ENCODE results near the gene MYO5C. TPM values are rescaled to one million over a fixed set of nuclear protein-coding genes. Genes with fewer than 3 reads are reported as not detected.

MYO5C gene
- total and polyA plus RNA-seq, 2 of the 8 experiments (the other 6 are each of a cell fraction or from before 2014, with no cell fraction given) = 8.2 to 26.7 TPM

DNA sequence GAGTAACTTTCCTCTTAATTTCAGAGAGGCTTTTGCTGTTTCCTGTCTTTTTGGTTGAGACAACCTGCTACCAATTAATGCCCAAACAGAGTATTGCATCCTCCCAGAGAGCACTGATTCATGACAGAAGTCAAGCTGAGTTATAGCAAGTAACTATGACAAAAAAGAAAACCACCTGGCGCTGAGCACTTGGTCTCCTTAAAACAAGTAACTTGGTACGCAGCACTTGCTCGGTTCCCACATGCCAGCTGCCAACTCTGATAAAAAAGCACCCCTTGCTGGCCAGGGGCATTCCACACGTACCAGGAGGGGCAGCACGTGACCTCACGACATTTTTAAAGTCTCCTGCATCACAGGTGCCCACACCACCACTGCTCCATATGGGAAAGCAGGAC is 13.5 kb upstream of the MYO5C start (continued):
- TF ChIP-seq, protein P1, sequence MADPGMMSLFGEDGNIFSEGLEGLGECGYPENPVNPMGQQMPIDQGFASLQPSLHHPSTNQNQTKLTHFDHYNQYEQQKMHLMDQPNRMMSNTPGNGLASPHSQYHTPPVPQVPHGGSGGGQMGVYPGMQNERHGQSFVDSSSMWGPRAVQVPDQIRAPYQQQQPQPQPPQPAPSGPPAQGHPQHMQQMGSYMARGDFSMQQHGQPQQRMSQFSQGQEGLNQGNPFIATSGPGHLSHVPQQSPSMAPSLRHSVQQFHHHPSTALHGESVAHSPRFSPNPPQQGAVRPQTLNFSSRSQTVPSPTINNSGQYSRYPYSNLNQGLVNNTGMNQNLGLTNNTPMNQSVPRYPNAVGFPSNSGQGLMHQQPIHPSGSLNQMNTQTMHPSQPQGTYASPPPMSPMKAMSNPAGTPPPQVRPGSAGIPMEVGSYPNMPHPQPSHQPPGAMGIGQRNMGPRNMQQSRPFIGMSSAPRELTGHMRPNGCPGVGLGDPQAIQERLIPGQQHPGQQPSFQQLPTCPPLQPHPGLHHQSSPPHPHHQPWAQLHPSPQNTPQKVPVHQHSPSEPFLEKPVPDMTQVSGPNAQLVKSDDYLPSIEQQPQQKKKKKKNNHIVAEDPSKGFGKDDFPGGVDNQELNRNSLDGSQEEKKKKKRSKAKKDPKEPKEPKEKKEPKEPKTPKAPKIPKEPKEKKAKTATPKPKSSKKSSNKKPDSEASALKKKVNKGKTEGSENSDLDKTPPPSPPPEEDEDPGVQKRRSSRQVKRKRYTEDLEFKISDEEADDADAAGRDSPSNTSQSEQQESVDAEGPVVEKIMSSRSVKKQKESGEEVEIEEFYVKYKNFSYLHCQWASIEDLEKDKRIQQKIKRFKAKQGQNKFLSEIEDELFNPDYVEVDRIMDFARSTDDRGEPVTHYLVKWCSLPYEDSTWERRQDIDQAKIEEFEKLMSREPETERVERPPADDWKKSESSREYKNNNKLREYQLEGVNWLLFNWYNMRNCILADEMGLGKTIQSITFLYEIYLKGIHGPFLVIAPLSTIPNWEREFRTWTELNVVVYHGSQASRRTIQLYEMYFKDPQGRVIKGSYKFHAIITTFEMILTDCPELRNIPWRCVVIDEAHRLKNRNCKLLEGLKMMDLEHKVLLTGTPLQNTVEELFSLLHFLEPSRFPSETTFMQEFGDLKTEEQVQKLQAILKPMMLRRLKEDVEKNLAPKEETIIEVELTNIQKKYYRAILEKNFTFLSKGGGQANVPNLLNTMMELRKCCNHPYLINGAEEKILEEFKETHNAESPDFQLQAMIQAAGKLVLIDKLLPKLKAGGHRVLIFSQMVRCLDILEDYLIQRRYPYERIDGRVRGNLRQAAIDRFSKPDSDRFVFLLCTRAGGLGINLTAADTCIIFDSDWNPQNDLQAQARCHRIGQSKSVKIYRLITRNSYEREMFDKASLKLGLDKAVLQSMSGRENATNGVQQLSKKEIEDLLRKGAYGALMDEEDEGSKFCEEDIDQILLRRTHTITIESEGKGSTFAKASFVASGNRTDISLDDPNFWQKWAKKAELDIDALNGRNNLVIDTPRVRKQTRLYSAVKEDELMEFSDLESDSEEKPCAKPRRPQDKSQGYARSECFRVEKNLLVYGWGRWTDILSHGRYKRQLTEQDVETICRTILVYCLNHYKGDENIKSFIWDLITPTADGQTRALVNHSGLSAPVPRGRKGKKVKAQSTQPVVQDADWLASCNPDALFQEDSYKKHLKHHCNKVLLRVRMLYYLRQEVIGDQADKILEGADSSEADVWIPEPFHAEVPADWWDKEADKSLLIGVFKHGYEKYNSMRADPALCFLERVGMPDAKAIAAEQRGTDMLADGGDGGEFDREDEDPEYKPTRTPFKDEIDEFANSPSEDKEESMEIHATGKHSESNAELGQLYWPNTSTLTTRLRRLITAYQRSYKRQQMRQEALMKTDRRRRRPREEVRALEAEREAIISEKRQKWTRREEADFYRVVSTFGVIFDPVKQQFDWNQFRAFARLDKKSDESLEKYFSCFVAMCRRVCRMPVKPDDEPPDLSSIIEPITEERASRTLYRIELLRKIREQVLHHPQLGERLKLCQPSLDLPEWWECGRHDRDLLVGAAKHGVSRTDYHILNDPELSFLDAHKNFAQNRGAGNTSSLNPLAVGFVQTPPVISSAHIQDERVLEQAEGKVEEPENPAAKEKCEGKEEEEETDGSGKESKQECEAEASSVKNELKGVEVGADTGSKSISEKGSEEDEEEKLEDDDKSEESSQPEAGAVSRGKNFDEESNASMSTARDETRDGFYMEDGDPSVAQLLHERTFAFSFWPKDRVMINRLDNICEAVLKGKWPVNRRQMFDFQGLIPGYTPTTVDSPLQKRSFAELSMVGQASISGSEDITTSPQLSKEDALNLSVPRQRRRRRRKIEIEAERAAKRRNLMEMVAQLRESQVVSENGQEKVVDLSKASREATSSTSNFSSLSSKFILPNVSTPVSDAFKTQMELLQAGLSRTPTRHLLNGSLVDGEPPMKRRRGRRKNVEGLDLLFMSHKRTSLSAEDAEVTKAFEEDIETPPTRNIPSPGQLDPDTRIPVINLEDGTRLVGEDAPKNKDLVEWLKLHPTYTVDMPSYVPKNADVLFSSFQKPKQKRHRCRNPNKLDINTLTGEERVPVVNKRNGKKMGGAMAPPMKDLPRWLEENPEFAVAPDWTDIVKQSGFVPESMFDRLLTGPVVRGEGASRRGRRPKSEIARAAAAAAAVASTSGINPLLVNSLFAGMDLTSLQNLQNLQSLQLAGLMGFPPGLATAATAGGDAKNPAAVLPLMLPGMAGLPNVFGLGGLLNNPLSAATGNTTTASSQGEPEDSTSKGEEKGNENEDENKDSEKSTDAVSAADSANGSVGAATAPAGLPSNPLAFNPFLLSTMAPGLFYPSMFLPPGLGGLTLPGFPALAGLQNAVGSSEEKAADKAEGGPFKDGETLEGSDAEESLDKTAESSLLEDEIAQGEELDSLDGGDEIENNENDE (IDR thresholded peaks at IDR 0.05; ENCODE audit: insufficient replicate concordance, low read length) = no peak
- TF ChIP-seq CEBPB (IDR thresholded peaks at IDR 0.05; ENCODE audit: low read depth, low read length) (no peak), FOSL1 (IDR thresholded peaks at IDR 0.05; ENCODE audit: insufficient read depth, low read depth, low read length) (no peak), JUN (IDR thresholded peaks at IDR 0.05; ENCODE audit: low read depth, low read length) (no peak)

All from H1 (cell line).